ENCODE measurements around the gene FTO.

Gene FTO

GRCh38 chr16:54143934-54144571, 440.1 kb downstream of the FTO start:
- DNase-seq: no peak

- DNase-seq: no peak
Measured at GRCh38 chr16:54144572-54144947, 440.6 kb downstream of the FTO start.

DNA sequence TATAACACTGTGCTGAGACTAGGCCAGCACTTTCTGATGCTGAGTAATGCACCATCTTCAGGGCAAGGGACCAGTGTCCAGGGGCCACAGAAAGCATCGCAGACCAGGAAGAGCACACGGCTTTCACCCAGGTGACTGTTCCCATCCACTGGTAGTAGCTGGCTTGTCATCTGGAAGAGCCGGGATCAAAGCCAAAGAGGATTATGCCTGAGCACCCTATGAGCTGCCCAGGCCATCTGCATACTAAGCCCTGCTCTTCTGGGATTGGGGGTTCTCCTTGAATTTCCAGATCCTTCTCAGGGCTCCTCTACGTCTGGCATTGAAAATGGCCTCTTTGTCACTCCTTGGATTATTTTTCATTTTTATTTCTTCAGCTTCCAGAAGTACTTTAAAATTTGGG, 441.9 kb downstream of the FTO start:
- no peak for DNase-seq

GRCh38 chr16:54148974-54149373, 445.0 kb downstream of the FTO start:
- DNase-seq: no peak

DNA sequence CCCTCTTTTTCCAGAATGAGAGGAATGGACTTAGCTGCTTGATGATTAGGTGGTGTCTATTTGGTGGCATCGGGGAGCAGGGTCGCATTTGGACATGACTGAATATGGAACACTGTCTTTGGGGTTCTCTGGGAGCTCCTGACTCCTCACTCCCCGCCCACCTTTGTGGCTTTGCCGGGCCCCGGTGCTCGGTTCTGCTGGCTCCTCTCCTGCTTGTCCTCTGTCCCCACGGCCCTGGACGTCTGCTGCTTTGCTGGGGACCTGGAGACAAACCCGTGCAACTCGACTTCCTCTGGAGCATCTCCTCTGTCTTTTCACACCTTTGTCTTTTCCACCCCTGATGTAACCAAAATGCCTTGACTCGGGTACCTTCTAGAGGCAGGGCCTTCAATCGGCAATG, 446.9 kb downstream of the FTO start:
- no peak for DNase-seq

DNA sequence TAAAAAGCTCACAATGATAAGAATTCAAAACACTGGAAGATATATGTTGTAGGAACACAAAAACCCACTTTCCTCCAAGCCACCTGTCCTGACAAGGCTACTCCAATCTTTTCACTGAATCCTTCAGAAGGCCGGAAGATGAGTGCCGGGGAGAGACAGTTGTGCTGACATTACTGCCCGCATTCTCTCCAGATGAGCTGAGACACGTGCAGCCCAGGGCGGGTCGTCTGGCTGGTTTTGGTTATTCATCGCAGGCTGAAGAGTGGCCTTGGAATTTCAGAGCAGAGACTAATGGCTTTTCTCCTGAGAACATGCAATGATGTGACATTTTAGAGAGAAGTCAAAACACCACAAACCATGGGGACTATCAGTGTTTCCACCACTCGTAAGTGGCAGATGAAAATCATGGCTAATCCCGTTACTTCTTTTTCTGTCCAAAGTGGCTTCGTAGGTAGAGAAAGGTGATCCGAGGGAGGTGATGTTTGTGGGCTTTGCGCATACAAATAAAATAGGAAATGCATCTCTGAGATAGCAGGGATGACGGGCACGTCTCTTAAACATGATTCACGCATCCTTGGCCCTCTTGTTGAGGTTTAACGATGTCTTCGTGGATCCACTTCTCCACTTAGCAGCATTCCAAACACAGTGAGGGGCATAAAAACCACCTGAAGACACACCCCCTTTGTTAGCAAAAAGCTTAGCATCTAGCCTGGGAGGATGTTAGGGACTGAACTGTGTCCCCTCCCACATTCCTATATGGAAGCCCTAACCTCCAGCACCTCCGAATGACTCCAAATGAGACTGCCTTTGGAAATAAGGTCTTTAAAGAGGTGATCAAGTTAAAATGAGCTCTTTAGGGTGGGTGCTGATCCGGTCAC, 448.6 kb downstream of the FTO start:
- no peak for DNase-seq

DNA sequence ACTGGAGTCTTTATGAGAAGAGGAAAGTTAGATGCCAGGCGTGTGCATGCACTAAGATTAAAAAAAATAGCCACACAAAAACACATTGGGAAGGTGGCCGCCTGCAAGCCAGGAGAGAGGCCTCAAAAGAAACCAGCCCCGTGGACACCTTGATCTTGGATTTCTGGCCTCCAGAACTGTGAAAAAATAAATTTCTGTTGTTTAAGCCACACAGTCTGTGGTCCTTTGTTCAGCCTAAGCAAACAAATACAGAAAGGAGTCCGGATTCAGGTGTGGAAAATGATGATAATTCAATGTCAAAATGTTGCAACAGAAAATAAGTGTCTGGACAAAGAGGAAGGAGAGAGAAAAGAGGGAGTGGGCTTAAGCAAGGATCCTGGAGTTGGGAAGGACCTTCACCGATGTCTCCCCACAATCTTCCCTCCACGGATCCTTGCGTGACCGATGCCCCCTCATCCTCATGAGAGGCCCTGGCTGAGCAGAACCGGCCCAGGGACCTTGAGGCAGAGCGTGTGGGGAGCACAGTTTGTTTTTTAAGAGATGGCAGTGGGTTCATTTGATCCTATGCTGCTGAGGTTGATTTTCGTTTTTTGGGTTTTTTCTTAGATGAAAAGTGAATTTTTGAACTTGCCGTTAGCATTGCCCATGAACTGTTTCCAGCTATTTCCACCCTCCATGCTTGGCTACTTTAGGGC, 449.4 kb downstream of the FTO start:
- DNase-seq: no peak

DNA sequence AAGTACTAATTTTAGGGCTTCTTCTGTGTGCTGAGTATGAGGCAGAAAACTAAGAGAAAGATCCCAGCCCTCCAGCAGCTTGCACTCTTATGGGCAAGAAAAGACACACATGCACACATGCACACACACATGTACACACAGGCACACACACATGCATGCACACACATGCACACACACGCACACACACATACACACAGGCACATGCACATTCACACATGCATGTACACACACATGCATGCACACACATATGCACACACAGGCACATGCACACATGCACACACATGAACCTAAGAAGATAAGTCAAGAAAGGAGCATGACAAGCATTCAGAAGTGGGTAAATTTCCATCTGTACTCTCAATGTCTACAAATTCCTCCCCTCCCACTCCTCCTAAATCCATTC, 452.4 kb downstream of the FTO start:
- no peak for DNase-seq

GRCh38 chr16:54158986-54159385, 455.0 kb downstream of the FTO start:
- no peak for DNase-seq

- no peak for DNase-seq
Measured at GRCh38 chr16:54159490-54160080, 455.6 kb downstream of the FTO start.

GRCh38 chr16:54160252-54160860, 456.4 kb downstream of the FTO start:
- DNase-seq: no peak

GRCh38 chr16:54160939-54161897, 457.3 kb downstream of the FTO start:
- no peak for DNase-seq

- no peak for DNase-seq
Measured at GRCh38 chr16:54163197-54163843, 459.4 kb downstream of the FTO start.

- DNase-seq: no peak
Measured at GRCh38 chr16:54164789-54165173, 460.8 kb downstream of the FTO start.

- no peak for DNase-seq
Measured at GRCh38 chr16:54165174-54165911, 461.4 kb downstream of the FTO start.

DNA sequence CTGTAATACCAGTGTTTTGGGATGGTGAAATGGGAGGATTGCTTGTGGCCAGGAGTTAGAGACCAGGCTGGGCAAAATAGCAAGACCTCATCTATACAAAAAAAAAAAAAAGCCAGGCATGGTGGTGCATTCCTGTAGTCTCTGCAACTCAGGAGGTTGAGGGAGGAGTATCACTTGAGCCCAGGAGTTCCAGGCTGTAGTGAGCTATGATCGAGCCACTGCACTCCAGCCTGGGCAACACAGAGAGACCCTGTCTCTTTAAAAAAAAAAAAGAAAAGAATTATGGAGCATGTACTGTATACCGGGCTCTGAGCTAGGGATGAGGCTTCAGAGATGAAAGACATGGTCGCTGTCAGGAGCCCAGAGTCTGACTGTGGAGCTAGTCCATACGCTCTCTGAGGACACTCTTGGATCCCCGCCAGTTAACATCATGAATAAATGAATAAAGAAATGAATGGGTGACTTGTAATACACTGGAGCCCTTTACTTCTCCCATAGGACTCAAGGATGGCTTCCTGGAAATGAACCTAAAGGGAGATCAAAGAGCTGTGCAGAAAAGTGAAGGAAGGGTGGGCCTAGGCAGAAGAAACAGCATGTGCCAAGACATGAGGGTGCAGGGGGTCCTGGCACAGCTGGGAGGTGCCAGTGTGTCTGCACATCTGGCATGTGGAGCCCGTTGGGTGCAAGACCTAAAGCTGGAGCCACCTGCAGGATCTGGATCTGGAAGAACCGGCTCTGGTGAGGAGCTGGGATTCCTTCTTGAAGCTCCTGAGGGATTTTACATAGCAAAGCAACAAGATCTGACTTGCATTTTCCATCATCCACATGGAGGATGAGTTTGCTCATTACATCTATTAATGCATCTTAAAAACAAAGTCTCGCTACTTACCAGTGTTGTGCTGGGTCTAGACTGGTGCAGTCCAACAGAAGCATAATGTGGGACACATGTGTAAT, 462.2 kb downstream of the FTO start:
- no peak for DNase-seq

DNA sequence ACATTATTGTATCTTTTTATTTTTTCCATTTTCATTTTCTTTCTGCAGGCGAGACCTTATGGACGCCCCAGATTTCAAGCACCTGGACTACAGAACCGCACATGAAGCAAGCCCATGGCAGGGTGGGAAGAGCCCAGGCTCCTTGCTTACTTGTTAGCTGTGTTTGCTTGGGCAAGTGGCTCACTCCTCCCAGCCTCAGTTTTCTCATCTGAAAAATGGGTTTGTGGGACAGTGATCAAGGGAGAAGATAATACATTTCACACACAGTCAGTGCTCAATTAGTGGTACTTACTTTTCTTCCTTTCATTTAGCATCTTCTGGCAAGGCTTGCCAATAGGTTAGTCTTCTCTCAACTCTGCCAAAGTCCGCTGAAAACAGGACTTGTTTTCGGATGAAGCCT, 465.2 kb downstream of the FTO start:
- DNase-seq: no peak

DNA sequence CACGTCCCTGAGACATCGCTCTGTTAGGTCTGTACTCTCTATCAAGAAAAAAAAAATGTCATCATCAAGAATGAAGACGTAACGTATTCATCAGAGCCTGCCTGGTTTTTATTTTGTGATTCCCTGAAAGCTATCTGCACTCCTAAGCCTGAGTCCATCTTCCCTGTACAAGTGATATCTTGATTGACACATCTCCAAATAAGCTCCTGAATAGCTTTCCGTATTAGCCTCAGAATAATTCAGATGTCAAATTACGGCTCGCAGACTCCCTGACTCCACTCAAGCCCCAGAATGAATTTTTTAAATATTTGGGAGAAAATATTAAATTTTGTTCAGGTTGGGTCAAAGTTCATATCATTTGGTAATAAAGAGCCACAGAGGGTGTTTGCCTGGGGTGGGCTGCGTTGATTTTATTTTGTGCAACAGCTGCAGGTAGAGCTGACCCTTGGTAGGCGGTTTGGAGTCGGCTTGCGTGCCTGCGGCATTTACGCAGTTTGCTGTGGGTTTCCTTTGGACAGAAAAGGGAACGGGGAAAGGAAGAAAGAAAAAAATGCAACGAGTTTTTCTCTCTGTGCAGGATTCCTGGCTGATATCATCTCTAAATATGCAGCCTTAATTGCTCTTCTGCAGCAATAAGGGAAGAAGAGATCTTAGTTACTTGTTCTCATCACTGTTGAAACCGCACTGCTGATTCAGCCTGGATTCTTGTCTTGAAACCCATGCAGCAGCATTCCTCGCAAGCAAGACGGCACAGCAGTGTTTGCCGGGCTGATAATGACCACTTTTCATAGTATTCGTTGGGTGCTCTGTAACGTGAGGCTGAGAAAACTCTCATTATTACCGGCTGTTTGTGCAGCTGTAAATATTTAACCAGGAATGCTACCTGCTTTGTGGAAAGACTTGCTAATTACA, 467.9 kb downstream of the FTO start:
- no peak for DNase-seq

Measured in NK-92 treated with Interleukin-12 subunit alpha and Interleukin-12 subunit beta, amount 100 ng/mL, for 24 hours (cell line).